GM06990 (cell line): Measurements from ENCODE around the gene TBC1D22B.

ENCODE experiments used
- DNase-seq: peaks from one replicate; pipeline ENCODE4 v3.0.0-alpha.2; 2011; ENCODE audit not compliant: insufficient read length; ENCODE audit errors: extremely low read depth
- H3K27me3 ChIP-seq: replicated peaks from 2 replicates; pipeline ENCODE4 v1.6.0; 2011; ENCODE audit warnings: low read length; ENCODE audit not compliant: control insufficient read depth, insufficient read depth
- H3K36me3 ChIP-seq: 2 replicates; pipeline ENCODE4 v1.5.1; 2011; ENCODE audit warnings: low read length; ENCODE audit not compliant: control insufficient read depth, insufficient read depth
- H3K4me3 ChIP-seq: replicated peaks from 2 replicates; pipeline ENCODE4 v1.5.1; 2011; ENCODE audit warnings: low read depth, mild to moderate bottlenecking, control low read depth, low read length
- TF ChIP-seq, protein P1 (sequence below): IDR thresholded peaks from 2 replicates; pipeline ENCODE4 v1.5.1; 2011; ENCODE audit warnings: low read length, control low read depth, mild to moderate bottlenecking, inconsistent platforms; ENCODE audit not compliant: insufficient read depth, poor library complexity, severe bottlenecking

The TBC1D22B gene

DNA sequence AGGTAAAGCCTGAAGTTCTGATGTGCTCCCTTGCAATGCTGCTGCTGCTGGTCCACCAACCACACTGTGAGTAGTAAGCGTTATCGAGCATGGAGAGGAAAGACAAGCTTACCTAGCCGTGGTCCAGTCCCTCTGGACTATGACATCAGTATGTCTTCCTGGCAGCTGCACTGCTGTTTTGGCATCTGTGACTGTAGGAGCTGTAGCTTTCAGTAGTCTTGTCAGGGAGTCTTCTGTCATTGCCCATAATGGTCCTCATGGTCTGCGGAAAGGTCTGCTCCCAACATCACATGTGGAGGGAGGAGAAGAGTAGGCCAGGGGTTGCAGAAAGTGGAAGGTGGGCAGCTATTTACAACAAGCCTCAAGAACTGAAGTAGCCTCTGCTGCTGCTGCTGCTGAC, 27.2 kb downstream of the TBC1D22B start:
- TF ChIP-seq, protein P1, sequence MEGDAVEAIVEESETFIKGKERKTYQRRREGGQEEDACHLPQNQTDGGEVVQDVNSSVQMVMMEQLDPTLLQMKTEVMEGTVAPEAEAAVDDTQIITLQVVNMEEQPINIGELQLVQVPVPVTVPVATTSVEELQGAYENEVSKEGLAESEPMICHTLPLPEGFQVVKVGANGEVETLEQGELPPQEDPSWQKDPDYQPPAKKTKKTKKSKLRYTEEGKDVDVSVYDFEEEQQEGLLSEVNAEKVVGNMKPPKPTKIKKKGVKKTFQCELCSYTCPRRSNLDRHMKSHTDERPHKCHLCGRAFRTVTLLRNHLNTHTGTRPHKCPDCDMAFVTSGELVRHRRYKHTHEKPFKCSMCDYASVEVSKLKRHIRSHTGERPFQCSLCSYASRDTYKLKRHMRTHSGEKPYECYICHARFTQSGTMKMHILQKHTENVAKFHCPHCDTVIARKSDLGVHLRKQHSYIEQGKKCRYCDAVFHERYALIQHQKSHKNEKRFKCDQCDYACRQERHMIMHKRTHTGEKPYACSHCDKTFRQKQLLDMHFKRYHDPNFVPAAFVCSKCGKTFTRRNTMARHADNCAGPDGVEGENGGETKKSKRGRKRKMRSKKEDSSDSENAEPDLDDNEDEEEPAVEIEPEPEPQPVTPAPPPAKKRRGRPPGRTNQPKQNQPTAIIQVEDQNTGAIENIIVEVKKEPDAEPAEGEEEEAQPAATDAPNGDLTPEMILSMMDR, result no peak
- peaks cover 14% of the 10 kb centered on the region for H3K36me3 ChIP-seq

DNA sequence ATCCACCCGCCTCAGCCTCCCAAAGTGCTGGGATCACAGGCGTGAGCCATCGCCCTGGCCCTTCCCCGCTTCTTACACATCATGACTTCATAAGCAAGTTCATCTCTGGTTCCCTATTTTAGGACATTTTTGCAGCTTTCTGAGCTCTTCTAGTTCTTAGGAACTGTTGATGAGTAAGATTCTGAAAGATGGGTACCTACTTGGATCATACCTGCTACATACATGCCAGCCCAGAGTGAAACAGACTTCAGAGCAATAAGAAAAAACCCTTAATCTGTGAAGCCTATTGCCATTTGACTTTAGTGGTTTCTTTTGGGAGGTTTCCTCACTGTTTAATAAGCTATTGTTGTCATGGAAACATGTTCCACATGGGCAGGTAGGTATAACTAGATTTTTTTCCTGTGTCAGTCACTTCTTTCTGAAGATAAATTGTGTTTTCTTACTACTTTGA, 28.3 kb downstream of the TBC1D22B start:
- H3K36me3 ChIP-seq, result peaks cover 13% of the 10 kb centered on the region
- no peaks in the 10 kb centered on the region for H3K27me3 ChIP-seq
- no peak overlapping the region for H3K4me3 ChIP-seq
- DNase-seq, result peak; percentile 52
- TF ChIP-seq, protein P1, result no peak

More for the DNA sequence above, 27.2 kb downstream of the TBC1D22B start:
- no peak for DNase-seq
- Histone ChIP-seq H3K27me3 (no peaks in the 10 kb centered on the region), H3K4me3 (no peak overlapping the region; the same call in 1 of the 2 replicates)

DNA sequence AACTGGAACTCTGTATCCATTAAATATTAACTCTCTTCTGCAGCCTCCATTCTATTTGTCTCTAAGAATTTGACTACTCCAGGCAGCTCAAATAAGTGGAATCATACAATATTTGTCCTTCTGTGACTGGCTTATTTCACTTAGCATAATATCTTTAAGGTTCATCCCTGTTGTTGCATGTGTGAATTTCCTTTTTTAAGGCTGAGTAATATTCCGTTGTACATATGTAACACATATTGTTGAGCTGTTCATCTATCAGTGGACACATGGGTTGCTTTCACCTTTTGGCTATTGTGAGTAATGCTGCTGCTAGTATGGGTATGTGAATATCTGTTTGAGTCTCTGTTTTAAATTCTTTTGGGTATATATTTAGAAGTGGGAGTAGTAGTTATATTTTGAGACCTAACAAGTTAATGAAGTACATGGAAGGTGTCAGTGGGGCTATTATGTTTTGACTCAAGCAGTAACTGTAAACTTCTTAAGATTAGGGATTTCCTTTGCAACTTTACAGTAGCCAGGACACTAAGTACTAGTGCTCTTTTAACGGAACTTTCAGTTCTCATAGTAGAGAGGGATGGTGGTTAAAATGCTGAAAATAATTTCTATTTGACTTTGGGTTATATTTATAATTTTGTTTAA, 30.1 kb downstream of the TBC1D22B start:
- Histone ChIP-seq H3K27me3 (no peaks in the 10 kb centered on the region), H3K4me3 (no peak overlapping the region), H3K36me3 (peaks cover 19% of the 10 kb centered on the region)
- TF ChIP-seq, protein P1, result no peak
- peak; percentile 59 for DNase-seq

DNA sequence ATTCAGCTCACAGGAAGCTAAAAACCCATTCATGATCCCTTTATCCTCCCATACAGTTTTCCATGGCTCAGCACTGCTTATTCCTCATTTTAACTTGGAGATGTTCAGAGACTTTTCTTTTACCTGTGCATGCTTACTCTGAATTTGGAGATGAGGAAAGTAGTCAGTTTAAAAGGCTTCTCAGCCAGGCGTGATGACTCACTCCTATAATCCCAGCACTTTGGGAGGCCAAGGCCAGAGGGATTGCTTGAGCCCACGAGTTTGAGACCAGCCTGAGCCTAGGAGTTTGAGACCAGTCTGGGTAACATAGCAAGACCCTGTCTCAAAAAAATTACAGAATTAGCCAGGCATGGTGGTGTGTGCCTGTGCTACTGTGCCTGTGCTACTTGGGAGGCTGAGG, 30.7 kb downstream of the TBC1D22B start:
- Histone ChIP-seq H3K4me3 (no peak overlapping the region), H3K27me3 (no peaks in the 10 kb centered on the region), H3K36me3 (peaks cover 19% of the 10 kb centered on the region)
- DNase-seq, result no peak
- TF ChIP-seq, protein P1, result no peak

DNA sequence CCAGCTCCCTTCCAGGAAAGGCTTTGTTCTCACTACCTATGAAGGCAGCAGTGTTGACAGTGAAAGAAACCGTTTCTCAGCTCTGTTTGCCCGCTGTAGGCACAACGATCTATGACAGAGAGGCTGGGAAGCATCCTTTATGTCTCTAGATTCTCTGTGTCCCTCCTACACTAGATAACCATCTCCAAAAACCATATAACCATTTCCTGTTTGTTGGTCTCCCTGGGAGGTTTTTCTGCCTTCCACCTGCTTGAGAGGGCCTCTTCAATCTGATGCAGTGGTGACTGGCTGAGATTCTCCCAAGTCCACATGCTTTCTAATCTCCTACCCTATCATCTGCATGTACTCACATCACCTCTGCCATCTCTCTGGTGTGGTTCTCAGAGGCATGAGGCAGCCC, 32.4 kb downstream of the TBC1D22B start:
- Histone ChIP-seq H3K4me3 (no peak overlapping the region), H3K27me3 (no peaks in the 10 kb centered on the region), H3K36me3 (peaks cover 10% of the 10 kb centered on the region)
- DNase-seq, result peak; percentile 34
- TF ChIP-seq, protein P1, result no peak
